IMR-90 (cell line): ENCODE measurements around the gene LRRC39. TPM values are rescaled to one million over a fixed set of nuclear protein-coding genes. Genes with fewer than 3 reads are reported as not detected.

Source experiments
- ATAC-seq: fragments of 200-7000 bp; cut with Tn5 transposase; 2 replicates; pipeline ENCODE4 v1.9.1; 2020; ENCODE audit warnings: low read depth, mild to moderate bottlenecking, moderate library complexity
- BruUV-seq: library from RNA; stranded (reverse); fragments of 400-500 nt; replicated peaks from 2 replicates; lab custom pipeline; 2021; lab: Mats Ljungman, UMichigan
- CTCF ChIA-PET: fragments of 300-600 bp; formaldehyde crosslinking; extraction: SDS; loops from one replicate; lab custom pipeline; 2021; ENCODE audit warnings: antibody characterized with exemption; lab: Yijun Ruan, JAX
- POLR2A ChIA-PET: fragments of 300-600 bp; sonication (Branson Sonifier 250); formaldehyde crosslinking; loops from one replicate; lab custom pipeline; 2022; ENCODE audit warnings: antibody characterized with exemption; ENCODE audit not compliant: unreplicated experiment; lab: Charles Lee
- DNase-seq: peaks from one replicate; pipeline ENCODE4 v3.0.0; 2013
- H2AFZ ChIP-seq: replicated peaks from 2 replicates; pipeline ENCODE3; 2013; ENCODE audit warnings: low read length, mild to moderate bottlenecking; ENCODE audit not compliant: poor library complexity
- H2AK5ac ChIP-seq: 2 replicates; pipeline ENCODE4 v1.6.1; 2013; ENCODE audit warnings: low read depth, low read length, inconsistent platforms
- H2AK9ac ChIP-seq: replicated peaks from 2 replicates; pipeline ENCODE3; 2013; ENCODE audit warnings: mild to moderate bottlenecking, low read depth, low read length, moderate library complexity; ENCODE audit not compliant: poor library complexity
- H2BK120ac ChIP-seq: 2 replicates; pipeline ENCODE4 v1.6.1; 2013; ENCODE audit warnings: low read depth, low read length, inconsistent platforms
- H2BK15ac ChIP-seq: 3 replicates; pipeline ENCODE4 v1.6.1; 2013; ENCODE audit warnings: low read depth, low read length, inconsistent platforms
- H2BK20ac ChIP-seq: 2 replicates; pipeline ENCODE4 v1.6.1; 2013; ENCODE audit warnings: low read depth, mild to moderate bottlenecking, inconsistent platforms, low read length, moderate library complexity
- H2BK5ac ChIP-seq: 2 replicates; pipeline ENCODE4 v1.6.1; 2013; ENCODE audit warnings: mild to moderate bottlenecking, low read depth, low read length, inconsistent platforms; ENCODE audit not compliant: poor library complexity, severe bottlenecking
- H3K14ac ChIP-seq: replicated peaks from 2 replicates; pipeline ENCODE4 v1.6.1; 2013; ENCODE audit warnings: low read depth, low read length, inconsistent platforms
- H3K18ac ChIP-seq: 2 replicates; pipeline ENCODE4 v1.6.1; 2013; ENCODE audit warnings: low read depth, low read length, control low read depth
- H3K23ac ChIP-seq: 2 replicates; pipeline ENCODE4 v1.6.1; 2013; ENCODE audit warnings: low read depth, low read length, inconsistent platforms
- H3K27ac ChIP-seq: 2 replicates; pipeline ENCODE4 v1.5.1; 2013; ENCODE audit warnings: mild to moderate bottlenecking, control low read depth, low read length; ENCODE audit not compliant: insufficient read depth
- H3K27me3 ChIP-seq: 2 replicates; pipeline ENCODE4 v1.6.1; 2013; ENCODE audit warnings: low read length; ENCODE audit not compliant: control insufficient read depth, insufficient read depth
- H3K36me3 ChIP-seq: 2 replicates; pipeline ENCODE4 v1.6.1; 2013; ENCODE audit warnings: low read length, mixed read lengths; ENCODE audit not compliant: control insufficient read depth, insufficient read depth
- H3K4ac ChIP-seq: 2 replicates; pipeline ENCODE4 v1.6.1; 2013; ENCODE audit warnings: low read depth, low read length, inconsistent platforms
- H3K4me1 ChIP-seq: 2 replicates; pipeline ENCODE4 v1.6.1; 2013; ENCODE audit warnings: low read length, mixed read lengths; ENCODE audit not compliant: control insufficient read depth, insufficient read depth
- H3K4me2 ChIP-seq: 2 replicates; pipeline ENCODE4 v1.6.1; 2013; ENCODE audit warnings: low read depth, mild to moderate bottlenecking, control low read depth, low read length, moderate library complexity
- H3K4me3 ChIP-seq: 2 replicates; pipeline ENCODE4 v1.5.1; 2013; ENCODE audit warnings: low read depth, mild to moderate bottlenecking, control low read depth, low read length, moderate library complexity; ENCODE audit not compliant: insufficient read depth
- H3K56ac ChIP-seq: 2 replicates; pipeline ENCODE4 v1.6.1; 2013; ENCODE audit warnings: low read length, inconsistent platforms; ENCODE audit not compliant: insufficient read depth; ENCODE audit errors: extremely low read depth
- H3K79me1 ChIP-seq, 2 experiments: 2 replicates each; pipeline ENCODE4 v1.6.1; 2013; ENCODE audit warnings: low read length in 2 of 2, inconsistent platforms in 1 of 2, low read depth in 1 of 2
- H3K9ac ChIP-seq: 2 replicates; pipeline ENCODE4 v1.6.1; 2013; ENCODE audit warnings: low read depth, low read length, control low read depth
- H3K9me1 ChIP-seq: 2 replicates; pipeline ENCODE4 v1.6.1; 2013; ENCODE audit warnings: low read length, inconsistent platforms; ENCODE audit not compliant: insufficient read depth
- H3K9me3 ChIP-seq: 2 replicates; pipeline ENCODE4 v1.6.1; 2013; ENCODE audit warnings: low read length; ENCODE audit not compliant: control insufficient read depth, insufficient read depth
- H4K20me1 ChIP-seq: 2 replicates; pipeline ENCODE4 v1.6.1; 2013; ENCODE audit warnings: low read length, inconsistent platforms; ENCODE audit not compliant: insufficient read depth
- H4K5ac ChIP-seq: 2 replicates; pipeline ENCODE4 v1.6.1; 2013; ENCODE audit warnings: mild to moderate bottlenecking, low read depth, low read length, control low read depth
- H4K8ac ChIP-seq, 2 experiments: 2 replicates each; pipeline ENCODE4 v1.6.1; 2013; ENCODE audit warnings: low read depth in 2 of 2, low read length in 2 of 2, control low read depth in 1 of 2, inconsistent platforms in 1 of 2
- H4K91ac ChIP-seq: 2 replicates; pipeline ENCODE4 v1.6.1; 2013; ENCODE audit warnings: low read depth, low read length, inconsistent platforms; ENCODE audit not compliant: insufficient read depth
- BHLHE40 ChIP-seq: fragments of 150-350 bp; IDR thresholded peaks from 2 replicates; pipeline ENCODE4 v1.6.1; 2016; ENCODE audit warnings: mild to moderate bottlenecking, low read depth, low read length
- CHD1 ChIP-seq: IDR thresholded peaks from 2 replicates; pipeline ENCODE4 v1.6.1; 2012; ENCODE audit warnings: low read depth, low read length, improper control_type of control experiment
- CTCF ChIP-seq: conservative IDR thresholded peaks from 2 replicates; pipeline ENCODE4 v1.5.1; 2012; ENCODE audit warnings: mild to moderate bottlenecking, low read depth, low read length, improper control_type of control experiment
- ELK1 ChIP-seq: fragments of 150-350 bp; IDR thresholded peaks from 2 replicates; pipeline ENCODE4 v1.6.1; 2016; ENCODE audit warnings: low read depth, mild to moderate bottlenecking, low read length, moderate library complexity, borderline replicate concordance
- MAFK ChIP-seq: IDR thresholded peaks from 2 replicates; pipeline ENCODE4 v1.6.1; 2012; ENCODE audit warnings: low read depth, low read length, improper control_type of control experiment
- NFE2L2 ChIP-seq: fragments of 150-350 bp; IDR thresholded peaks from 2 replicates; pipeline ENCODE4 v1.6.1; 2016; ENCODE audit warnings: low read depth, mild to moderate bottlenecking, low read length
- RCOR1 ChIP-seq: IDR thresholded peaks from 2 replicates; pipeline ENCODE4 v1.6.1; 2012; ENCODE audit warnings: mild to moderate bottlenecking, low read length, improper control_type of control experiment; ENCODE audit not compliant: insufficient replicate concordance
- USF2 ChIP-seq: fragments of 150-350 bp; IDR thresholded peaks from 2 replicates; pipeline ENCODE4 v1.6.1; 2017; ENCODE audit warnings: mild to moderate bottlenecking, antibody characterized with exemption, low read length, low read depth
- WGBS, 2 experiments: methylation state at CpG; one replicate each; pipeline versions ENCODE4 v1.1.5 to v1.1.7; 2013; ENCODE audit warnings: missing lambda C conversion rate in 2 of 2; ENCODE audit not compliant: insufficient read length in 1 of 2; ENCODE audit errors: extremely low coverage in 2 of 2; 5-methylcytosine and 5-hydroxymethylcytosine counted together
- dilution Hi-C: fragments of 300-500 bp; cut with HindIII; formaldehyde crosslinking; loops from one replicate; pipeline ENCODE4 v1.14.3; 2018; ENCODE audit warnings: low sequenced_read_pairs; ENCODE audit not compliant: unreplicated experiment
- in situ Hi-C: fragments of 300-500 bp; cut with MboI; formaldehyde crosslinking; loops from 3 replicates; pipeline ENCODE4 v1.14.3; 2019; ENCODE audit warnings: low sequenced_read_pairs, inconsistent platforms, mixed read lengths
- intact Hi-C: fragments of 100-400 bp; cut with micrococcal nuclease; formaldehyde crosslinking; loops from 2 replicates; pipeline ENCODE4 v1.10.0; 2022
- polyA plus RNA-seq, 3 experiments: library from polyadenylated mRNA; depleted of rRNA; stranded (reverse); fragments of >200 nt; gene quantifications; 2 replicates each; pipeline ENCODE4 v1.2.3, GENCODE V29; 2012; ENCODE audit warnings: low replicate concordance in 1 of 3
- total RNA-seq: library from RNA; depleted of rRNA; stranded (reverse); fragments of >200 nt; gene quantifications from 2 replicates; pipeline ENCODE4 v1.2.3, GENCODE V29; 2012

LRRC39 gene
- total and polyA plus RNA-seq, 2 of the 4 experiments (the other 2 are of a cell fraction) = 0.36 to 0.48 TPM

DNA sequence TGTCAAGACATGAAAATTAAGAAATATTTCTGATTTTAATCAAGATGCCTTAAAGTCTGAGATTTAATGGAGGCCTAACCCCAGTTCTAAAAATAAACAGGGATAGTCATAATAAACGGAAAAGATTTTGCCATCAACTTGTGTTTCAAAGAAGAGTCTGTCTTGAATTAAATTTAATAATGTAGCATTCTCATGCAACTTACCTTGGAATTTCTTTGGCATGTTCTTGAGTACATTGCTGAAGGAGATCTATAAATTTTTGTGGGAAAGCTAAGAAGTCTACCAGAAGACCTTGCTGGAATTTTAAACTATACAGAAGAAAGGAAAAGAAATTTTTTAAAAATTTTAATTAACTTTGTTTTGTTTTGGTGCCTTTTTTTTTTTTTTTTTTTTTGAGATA, 55.9 kb downstream of the LRRC39 start:
- Histone ChIP-seq H4K91ac (no peak overlapping the region), H3K27ac (no peak overlapping the region), H2AFZ (no peak overlapping the region), H3K18ac (no peak overlapping the region), H3K9me1 (0 out of 2 replicates have a peak, but pooled peaks cover 2% of the 10 kb centered on the region), H2BK15ac (no peak overlapping the region), H3K4ac (no peak overlapping the region), H2BK120ac (no peak overlapping the region), H3K9ac (no peak overlapping the region), H3K14ac (no peak overlapping the region), H4K8ac (no peak overlapping the region), H4K20me1 (no peaks in the 10 kb centered on the region), H3K23ac (no peak overlapping the region), H3K56ac (no peak overlapping the region), H2AK5ac (no peak overlapping the region), H3K79me1 (peaks cover 4 to 5% of the 10 kb centered on the region in 2 experiments; a peak in 3 of 4 replicates), H2BK20ac (no peak overlapping the region), H3K9me3 (no peaks in the 10 kb centered on the region), H3K4me2 (no peak overlapping the region), H4K5ac (no peak overlapping the region), H3K4me3 (no peak overlapping the region), H2AK9ac (no peak overlapping the region), H2BK5ac (no peak overlapping the region), H3K4me1 (no peaks in the 10 kb centered on the region), H3K27me3 (no peaks in the 10 kb centered on the region), H3K36me3 (peaks cover 4% of the 10 kb centered on the region)
- DNase-seq = no peak
- in situ Hi-C loops = loop anchor here (5.0 kb wide), 1 partner anchor 35 kb away; no protein-coding TSS in a partner anchor
- ChIA-PET POLR2A (no interaction called here), CTCF (interaction anchor here (0.6 kb wide), 1 partner anchor 485 kb away, joined by 3 read pairs; no protein-coding TSS in a partner anchor)
- dilution Hi-C loops = no loop called here
- no CpG with 5 or more reads among the region's 1 CpG for WGBS, 2 experiments
- ATAC-seq = no peak
- intact Hi-C loops = no loop called here
- BruUV-seq = no TSS peak
- TF ChIP-seq CHD1 (no peak), NFE2L2 (no peak), RCOR1 (no peak), CTCF (no peak), ELK1 (no peak), MAFK (no peak), USF2 (no peak), BHLHE40 (no peak)
